Brain pericyte (primary cell): ENCODE results near the gene FHL2.
"Not testable (repeated sequence)": the region's sequence is repeated elsewhere in the genome, so short reads cannot be mapped to it uniquely, and the experiment has no call there.

Source experiments
- DNase-seq: peaks from one replicate; pipeline ENCODE4 v3.0.0-alpha.2; 2012; ENCODE audit warnings: low read depth, low spot score

The FHL2 gene

GRCh38 chr2:105344704-105345345, 54.0 kb downstream of the FHL2 start:
- no peak for DNase-seq

- DNase-seq: no peak
These were observed 59.4 kb downstream of the FHL2 start for GRCh38 chr2:105339414-105339813.

- no peak for DNase-seq
These were observed 60.8 kb downstream of the FHL2 start for GRCh38 chr2:105338020-105338385.

GRCh38 chr2:105337122-105338019, 61.5 kb downstream of the FHL2 start, which contains the start of gene C2orf49:
Gene C2orf49 (plus strand): TSS chr2:105337540. CDS start chr2:105337588, 48 bp downstream.
- DNase-seq: peak; percentile 72

- no peak for DNase-seq
These were observed 62.1 kb downstream of the FHL2 start for GRCh38 chr2:105336786-105337121.

GRCh38 chr2:105335469-105335868, 63.4 kb downstream of the FHL2 start:
- DNase-seq: no peak

GRCh38 chr2:105334211-105334610, 64.6 kb downstream of the FHL2 start:
- DNase-seq: no peak

- DNase-seq: no peak
These were observed 68.0 kb downstream of the FHL2 start for GRCh38 chr2:105330681-105331375.

- DNase-seq: no peak
These were observed 69.0 kb downstream of the FHL2 start, which contains the start of gene TGFBRAP1 for GRCh38 chr2:105329561-105330495. Gene TGFBRAP1 (minus strand): TSS chr2:105329735. CDS start chr2:105308301, 21,434 bp downstream.

- DNase-seq: no peak
These were observed 69.7 kb downstream of the FHL2 start for GRCh38 chr2:105329197-105329554.

GRCh38 chr2:105328281-105329196, 70.3 kb downstream of the FHL2 start:
- DNase-seq: no peak

- DNase-seq: no peak
These were observed 71.2 kb downstream of the FHL2 start for GRCh38 chr2:105327690-105328089.

GRCh38 chr2:105327271-105327670, 71.6 kb downstream of the FHL2 start:
- not testable (repeated sequence) for DNase-seq

- peak; percentile 39 for DNase-seq
These were observed 73.4 kb downstream of the FHL2 start for GRCh38 chr2:105325389-105325963.

- no peak for DNase-seq
These were observed 74.1 kb downstream of the FHL2 start for GRCh38 chr2:105324732-105325131.

GRCh38 chr2:105324101-105324500, 74.8 kb downstream of the FHL2 start:
- no peak for DNase-seq

GRCh38 chr2:105323111-105323510, 75.7 kb downstream of the FHL2 start:
- DNase-seq: no peak

GRCh38 chr2:105321875-105322646, 76.8 kb downstream of the FHL2 start:
- no peak for DNase-seq

- no peak for DNase-seq
These were observed 78.1 kb downstream of the FHL2 start for GRCh38 chr2:105320651-105321215.
